T-helper 1 cell (primary cell): ENCODE results near the gene RAMP1.

Source experiments
- DNase-seq, 5 donors: peaks; one replicate each; pipeline ENCODE4 v3.0.0-alpha.2; 2012 to 2020

RAMP1 gene

GRCh38 chr2:237877576-237878307, 18.3 kb downstream of the RAMP1 start:
- no peak for DNase-seq

- DNase-seq: no peak
Observed at GRCh38 chr2:237878321-237879057, 19.1 kb downstream of the RAMP1 start.

GRCh38 chr2:237879058-237879430, 19.6 kb downstream of the RAMP1 start:
- DNase-seq: no peak

GRCh38 chr2:237879991-237880560, 20.7 kb downstream of the RAMP1 start:
- DNase-seq: no peak

GRCh38 chr2:237882510-237883481, 23.4 kb downstream of the RAMP1 start:
- DNase-seq: no peak

- DNase-seq: no peak
Observed at GRCh38 chr2:237883951-237884446, 24.6 kb downstream of the RAMP1 start.

GRCh38 chr2:237884681-237885080, 25.3 kb downstream of the RAMP1 start:
- DNase-seq: no peak

- no peak for DNase-seq
Observed at GRCh38 chr2:237885111-237885930, 25.9 kb downstream of the RAMP1 start.

GRCh38 chr2:237885931-237886684, 26.7 kb downstream of the RAMP1 start:
- no peak for DNase-seq

GRCh38 chr2:237886685-237887481, 27.5 kb downstream of the RAMP1 start:
- no peak for DNase-seq

GRCh38 chr2:237888389-237888788, 29.0 kb downstream of the RAMP1 start:
- no peak for DNase-seq

- no peak for DNase-seq
Observed at GRCh38 chr2:237889016-237889415, 29.6 kb downstream of the RAMP1 start.

- no peak for DNase-seq
Observed at GRCh38 chr2:237889811-237890210, 30.4 kb downstream of the RAMP1 start.

- DNase-seq: no peak
Observed at GRCh38 chr2:237892478-237892877, 33.1 kb downstream of the RAMP1 start.

GRCh38 chr2:237892984-237893595, 33.7 kb downstream of the RAMP1 start:
- DNase-seq: no peak

GRCh38 chr2:237894396-237894979, 35.1 kb downstream of the RAMP1 start:
- DNase-seq: no peak

GRCh38 chr2:237894986-237895543, 35.6 kb downstream of the RAMP1 start:
- no peak for DNase-seq
